NCI-H69 (cell line): ENCODE results near the gene JAM3.

ENCODE experiments used
- DNase-seq: peaks from one replicate; lab custom pipeline; 2025; lab: John Stamatoyannopoulos, UW

JAM3 gene

GRCh38 chr11:134039726-134040385 is 29.0 kb upstream of the JAM3 start:
- DNase-seq, result no peak

- peak; percentile 27 for DNase-seq
Observed at GRCh38 chr11:134040386-134041302, 28.2 kb upstream of the JAM3 start.

- DNase-seq, result no peak
Observed at GRCh38 chr11:134041349-134041748, 27.5 kb upstream of the JAM3 start.

GRCh38 chr11:134041791-134042696 is 26.8 kb upstream of the JAM3 start:
- no peak for DNase-seq

GRCh38 chr11:134043821-134044420 is 25.0 kb upstream of the JAM3 start:
- no peak for DNase-seq

GRCh38 chr11:134044514-134045284 is 24.2 kb upstream of the JAM3 start:
- no peak for DNase-seq

GRCh38 chr11:134045799-134046635 is 22.9 kb upstream of the JAM3 start:
- peak; percentile 73 for DNase-seq

- no peak for DNase-seq
Observed at GRCh38 chr11:134046681-134047449, 22.0 kb upstream of the JAM3 start.

GRCh38 chr11:134047586-134047999 is 21.3 kb upstream of the JAM3 start:
- no peak for DNase-seq

GRCh38 chr11:134048028-134048427 is 20.8 kb upstream of the JAM3 start:
- no peak for DNase-seq

- DNase-seq, result peak; percentile 65
Observed at GRCh38 chr11:134049303-134049702, 19.6 kb upstream of the JAM3 start.

GRCh38 chr11:134050541-134051383 is 18.1 kb upstream of the JAM3 start:
- peak; percentile 72 for DNase-seq

- no peak for DNase-seq
Observed at GRCh38 chr11:134052395-134052987, 16.4 kb upstream of the JAM3 start.

- DNase-seq, result no peak
Observed at GRCh38 chr11:134052988-134053945, 15.6 kb upstream of the JAM3 start.

GRCh38 chr11:134055029-134055428 is 13.8 kb upstream of the JAM3 start:
- DNase-seq, result no peak

GRCh38 chr11:134060316-134060715 is 8.6 kb upstream of the JAM3 start:
- DNase-seq, result no peak
